T-helper 22 cell (primary cell): Measurements from ENCODE around the gene LIFR.
"Not testable (repeated sequence)": the region's sequence is repeated elsewhere in the genome, so short reads cannot be mapped to it uniquely, and the experiment has no call there.

Experiments used
- DNase-seq: peaks from one replicate; pipeline ENCODE4 v3.0.0-alpha.2; 2020; ENCODE audit warnings: low read depth

LIFR gene

DNA sequence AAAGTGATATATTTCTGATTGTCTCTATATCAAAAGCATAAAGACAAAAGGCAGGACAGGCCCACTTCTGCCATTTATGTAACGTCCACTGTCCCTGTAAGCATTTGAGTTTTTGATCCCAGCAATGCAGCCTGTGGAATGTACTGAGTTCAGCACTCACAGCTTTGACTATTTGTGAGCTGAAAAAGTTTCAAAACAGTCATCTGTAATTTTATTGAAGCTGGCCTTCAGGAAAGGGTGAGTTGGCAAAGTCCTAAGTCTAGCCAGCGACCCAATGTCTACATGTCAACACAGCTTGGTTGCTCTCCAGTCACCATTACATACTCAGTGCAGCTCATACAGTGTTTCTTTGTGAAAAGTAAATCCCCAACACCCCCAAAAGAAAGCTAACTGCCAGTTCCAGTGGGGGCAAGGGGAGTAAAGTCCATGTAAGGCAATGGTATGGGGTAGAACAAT is 9.7 kb downstream of the LIFR start:
- DNase-seq: no peak

DNA sequence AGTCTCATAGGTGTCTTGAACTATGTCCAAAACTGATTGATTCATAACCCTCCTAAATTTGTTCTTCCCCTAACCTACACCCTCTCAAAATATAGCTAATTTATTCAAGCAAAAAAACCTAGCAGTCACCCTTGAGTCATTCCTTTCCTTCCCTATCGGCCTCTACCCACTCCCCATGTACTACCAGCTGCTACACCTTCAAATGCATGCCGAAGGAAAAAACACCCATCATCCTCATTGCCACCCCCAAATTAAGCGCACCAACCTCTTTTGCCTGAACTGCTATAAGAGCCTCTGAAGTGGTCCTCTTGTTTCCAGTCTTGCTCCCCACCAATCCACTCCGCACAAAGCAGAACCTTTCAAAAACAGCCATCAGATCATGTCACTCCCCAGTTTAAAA is 12.6 kb downstream of the LIFR start:
- no peak for DNase-seq

DNA sequence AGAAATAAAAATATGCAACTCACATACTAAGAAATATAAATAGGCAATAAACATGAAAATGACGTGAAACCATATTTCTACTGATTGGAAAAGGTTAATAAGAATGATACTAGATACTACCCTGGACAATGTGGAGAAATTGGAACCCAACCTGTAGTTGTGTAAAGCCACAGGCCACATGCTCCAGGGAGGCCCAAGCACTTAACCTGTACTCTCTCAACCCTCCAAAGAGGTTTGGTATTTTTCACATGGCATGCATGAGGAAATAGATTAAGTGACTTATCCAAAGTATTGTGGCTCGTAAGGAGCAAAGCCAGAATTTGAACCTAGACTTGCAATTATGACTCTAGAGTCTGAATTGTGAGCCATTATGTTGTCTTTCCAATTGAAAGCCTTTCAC is 13.4 kb downstream of the LIFR start:
- no peak for DNase-seq

DNA sequence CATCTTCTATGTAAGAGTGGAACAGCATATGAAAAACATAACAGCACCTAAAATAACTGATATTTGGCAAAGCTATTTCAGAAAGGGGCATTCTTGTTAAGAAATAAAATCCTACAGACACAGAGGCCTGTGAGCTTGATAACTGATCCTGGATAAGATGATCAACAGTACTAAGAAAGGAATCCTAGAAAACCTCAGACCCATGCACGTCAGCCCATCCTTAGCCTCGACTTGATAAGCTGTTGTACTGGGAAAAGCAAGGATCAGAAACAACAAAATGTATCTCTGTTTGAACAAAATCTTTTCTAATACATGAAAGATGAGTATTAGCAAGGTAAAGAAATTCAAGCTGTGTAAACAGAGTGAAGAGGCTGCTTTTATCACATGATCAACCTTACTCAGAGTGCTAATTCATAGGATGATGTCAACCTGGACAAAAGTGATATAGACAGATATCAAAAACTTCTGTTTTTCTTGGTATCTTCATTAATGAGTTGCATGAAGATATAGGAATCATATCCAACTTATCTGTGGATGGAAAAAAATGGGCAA is 15.2 kb downstream of the LIFR start:
- DNase-seq: no peak

DNA sequence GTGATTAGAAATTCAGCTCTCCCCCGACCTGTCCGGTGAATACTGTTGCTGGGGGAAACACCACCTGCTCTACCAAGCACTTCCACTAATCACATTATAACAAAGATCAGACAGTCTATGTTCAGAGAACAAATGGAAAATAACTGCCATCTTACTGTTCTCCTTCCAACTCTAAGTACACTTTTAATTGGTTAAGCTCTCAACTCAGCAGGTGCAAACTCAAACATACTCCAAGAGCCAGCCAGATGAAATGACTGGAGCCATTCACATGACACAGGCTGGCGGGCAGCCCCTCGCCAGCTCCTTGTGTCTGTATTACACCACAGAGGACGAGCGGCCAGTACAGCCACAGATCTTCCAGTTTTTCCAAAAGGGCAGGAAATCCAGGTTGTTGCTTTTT is 16.1 kb downstream of the LIFR start:
- DNase-seq: no peak

DNA sequence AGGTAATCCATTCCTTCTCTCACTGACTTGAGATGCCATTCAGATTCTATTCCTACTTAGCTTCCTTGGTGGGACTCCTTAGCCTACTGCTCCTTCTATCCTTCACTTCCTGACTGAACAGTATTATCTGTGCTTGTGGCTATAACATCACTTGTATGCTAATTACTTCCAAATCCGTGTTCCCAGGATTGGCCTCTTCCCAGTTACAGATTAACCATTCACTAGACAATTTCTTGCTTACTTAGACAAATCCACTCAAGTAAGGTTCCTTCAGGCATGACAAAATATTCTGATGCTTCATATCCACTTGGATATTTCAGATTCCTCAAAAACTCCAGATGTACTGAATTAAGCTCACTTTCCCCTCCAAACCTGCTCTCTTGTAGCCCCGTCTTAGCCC is 18.3 kb downstream of the LIFR start:
- no peak for DNase-seq

DNA sequence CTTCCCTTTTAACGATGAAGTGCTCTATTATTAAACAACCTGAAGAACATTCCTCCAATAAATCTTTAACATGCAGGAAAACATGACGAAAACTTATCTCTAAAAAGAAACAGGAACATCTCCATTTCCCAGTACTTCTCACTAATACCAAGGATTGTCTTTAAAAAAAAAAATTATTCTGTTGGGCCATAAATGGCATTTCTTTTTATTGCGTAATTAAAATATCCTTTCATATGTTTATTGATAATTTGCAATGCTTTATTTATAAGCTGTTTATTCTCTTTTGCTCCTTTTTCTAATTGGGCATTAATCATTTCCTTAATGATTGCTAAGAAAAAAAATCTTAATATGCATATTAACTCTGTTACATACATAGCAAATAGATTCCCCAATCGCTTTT is 18.9 kb downstream of the LIFR start:
- no peak for DNase-seq

DNA sequence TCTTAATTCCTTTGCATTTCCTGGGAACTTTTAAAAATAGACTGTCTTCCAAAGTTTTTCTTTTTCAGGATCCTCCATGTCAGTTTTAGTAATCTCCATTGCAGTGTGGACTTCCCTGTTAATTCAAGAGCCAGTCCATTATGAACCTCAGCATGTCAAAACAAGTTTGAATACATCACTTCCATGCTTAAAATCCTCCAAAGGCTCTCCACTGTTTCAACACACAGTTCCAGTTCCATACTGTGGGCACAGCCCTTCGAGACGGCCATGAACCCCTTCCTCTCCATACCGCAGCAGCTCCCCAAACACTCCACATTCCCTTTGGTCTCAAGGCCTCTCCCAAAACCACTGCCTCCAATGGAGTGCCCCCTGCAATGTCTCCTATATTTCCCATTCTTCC is 19.5 kb downstream of the LIFR start:
- no peak for DNase-seq

DNA sequence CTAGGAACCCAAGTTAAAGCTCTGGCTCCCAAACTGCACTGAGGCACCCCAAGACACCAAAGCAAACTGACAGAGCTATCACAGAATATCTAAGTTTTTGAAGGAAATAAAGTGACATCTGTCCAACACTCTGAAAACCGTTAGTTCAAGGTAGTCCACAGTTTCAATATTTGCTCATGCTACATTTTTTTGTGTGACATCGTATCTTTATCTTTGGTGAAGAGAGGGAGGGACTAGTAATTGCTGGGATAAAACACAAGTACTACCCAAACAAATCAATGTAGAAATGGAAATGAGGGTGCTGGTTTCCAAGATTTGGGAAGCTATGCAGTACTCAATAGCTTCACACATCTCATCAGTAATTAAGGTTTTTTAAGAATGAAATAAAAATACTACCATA is 20.6 kb downstream of the LIFR start:
- DNase-seq: no peak

DNA sequence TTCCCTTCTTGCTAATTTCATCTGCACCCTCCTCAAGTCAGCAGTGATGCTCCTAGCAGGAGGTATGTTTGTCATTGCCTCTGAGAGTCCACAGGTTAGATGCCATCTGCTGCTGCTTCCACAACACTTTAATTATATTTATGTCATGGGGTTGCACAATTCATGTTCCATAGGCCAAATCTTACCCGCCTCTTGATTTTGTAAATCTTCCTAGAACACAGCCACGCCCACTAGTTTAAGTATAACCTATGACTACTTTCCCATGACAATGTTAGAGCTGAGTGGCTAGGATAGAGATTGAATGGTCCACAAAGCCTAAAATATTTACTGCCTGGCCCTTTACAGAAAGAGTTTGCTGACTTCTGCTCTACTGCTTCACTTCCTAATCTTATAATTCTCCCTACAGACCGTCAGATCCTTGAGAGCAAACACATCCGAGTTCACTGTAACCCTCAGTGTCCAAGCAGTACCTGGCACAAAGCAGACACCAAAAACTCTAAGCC is 21.1 kb downstream of the LIFR start:
- no peak for DNase-seq

DNA sequence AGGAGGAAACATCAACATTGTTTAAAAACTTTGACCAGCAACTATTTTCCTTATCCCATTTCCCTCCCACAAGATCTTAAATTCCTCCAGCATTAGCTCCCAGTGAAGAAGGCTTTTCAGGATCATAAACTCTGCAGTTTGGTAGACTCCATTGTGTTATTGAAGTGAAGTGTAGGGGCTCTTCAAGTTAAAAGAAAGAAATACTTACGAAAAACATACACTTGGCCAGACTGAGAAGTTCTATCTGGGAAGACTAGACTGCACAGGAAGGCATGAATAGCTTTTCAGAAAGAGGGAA is 22.3 kb downstream of the LIFR start:
- no peak for DNase-seq

DNA sequence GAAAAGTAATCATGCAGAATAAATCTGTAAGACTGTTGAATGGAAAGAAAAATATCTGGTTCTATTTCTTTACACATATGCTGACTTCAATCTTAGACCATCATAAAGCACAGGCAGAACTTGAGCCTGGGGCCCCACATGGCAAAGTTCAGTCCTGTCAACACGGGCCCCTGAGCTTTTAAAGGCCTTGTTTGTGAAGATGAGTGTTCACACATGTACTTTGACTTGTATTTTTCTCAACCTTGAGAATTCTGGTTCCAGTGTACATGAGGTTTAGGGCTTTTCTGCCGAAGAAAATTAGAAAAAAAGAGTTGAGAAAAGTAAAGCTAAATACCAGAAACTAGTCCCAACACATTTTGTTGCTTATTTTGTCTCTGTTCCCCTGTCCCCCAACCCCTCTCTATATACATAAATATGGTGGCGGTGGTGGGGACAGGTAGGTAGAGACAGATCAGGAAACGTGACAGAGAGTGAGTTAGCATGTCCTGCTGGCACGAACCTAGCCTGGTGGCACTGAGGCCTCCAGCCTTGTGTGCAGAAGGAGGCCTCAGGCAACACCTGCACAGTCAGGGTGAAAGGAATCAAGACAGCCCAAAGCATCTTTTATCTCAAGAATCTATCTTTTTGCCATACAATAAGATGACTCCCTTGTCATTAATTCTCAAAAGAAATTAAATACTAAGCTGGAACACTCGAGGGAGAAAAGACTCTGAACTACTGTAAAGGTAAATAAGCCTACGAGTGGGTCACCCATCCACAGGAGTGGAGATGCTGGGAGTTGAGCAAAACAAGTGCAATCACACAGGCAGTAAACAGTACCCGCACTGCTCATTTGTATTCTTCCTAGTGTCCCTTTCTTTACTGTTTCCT is 22.9 kb downstream of the LIFR start:
- no peak for DNase-seq

DNA sequence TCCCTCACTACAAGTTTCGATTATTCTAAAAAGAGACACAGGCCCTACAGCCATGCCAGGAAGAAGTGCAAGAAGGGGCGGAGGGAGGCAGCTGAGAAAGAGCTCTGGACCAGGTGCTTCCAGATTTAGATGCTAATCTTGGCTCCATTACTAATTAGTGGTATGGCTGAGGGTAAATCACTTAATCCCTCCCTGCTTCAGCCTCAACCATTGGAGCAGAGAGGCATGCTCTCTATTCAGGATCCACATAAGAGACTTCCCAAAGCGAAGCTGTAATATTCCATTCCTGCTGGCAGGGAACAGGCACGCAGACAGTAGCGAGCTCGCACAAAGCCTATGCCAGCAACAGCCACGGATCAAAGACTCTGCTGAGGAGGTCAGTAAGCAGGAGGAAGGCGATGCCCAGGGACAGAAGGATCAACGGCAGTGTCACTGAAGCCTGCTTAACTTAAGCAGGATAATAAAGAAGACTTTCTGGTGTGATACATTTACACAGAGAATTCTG is 24.2 kb downstream of the LIFR start:
- no peak for DNase-seq

DNA sequence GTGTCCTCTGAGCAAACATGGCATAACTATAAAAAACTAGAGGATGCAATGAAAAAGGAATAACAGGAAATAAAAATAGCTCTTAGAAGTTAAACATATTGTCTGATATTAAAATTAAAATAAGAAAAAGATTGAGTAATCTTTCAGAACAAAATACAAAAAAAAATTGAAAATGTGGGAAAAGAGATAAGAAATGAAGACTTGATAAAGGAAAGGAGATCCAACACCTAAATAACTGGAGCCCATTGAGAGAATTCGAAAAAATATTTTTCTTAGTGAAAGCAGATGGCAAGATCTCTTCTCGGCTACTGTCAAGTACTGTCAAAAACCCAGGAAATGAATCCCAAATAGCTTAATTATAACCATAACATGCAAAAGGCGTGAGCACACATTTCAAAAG is 24.9 kb downstream of the LIFR start:
- DNase-seq: no peak

DNA sequence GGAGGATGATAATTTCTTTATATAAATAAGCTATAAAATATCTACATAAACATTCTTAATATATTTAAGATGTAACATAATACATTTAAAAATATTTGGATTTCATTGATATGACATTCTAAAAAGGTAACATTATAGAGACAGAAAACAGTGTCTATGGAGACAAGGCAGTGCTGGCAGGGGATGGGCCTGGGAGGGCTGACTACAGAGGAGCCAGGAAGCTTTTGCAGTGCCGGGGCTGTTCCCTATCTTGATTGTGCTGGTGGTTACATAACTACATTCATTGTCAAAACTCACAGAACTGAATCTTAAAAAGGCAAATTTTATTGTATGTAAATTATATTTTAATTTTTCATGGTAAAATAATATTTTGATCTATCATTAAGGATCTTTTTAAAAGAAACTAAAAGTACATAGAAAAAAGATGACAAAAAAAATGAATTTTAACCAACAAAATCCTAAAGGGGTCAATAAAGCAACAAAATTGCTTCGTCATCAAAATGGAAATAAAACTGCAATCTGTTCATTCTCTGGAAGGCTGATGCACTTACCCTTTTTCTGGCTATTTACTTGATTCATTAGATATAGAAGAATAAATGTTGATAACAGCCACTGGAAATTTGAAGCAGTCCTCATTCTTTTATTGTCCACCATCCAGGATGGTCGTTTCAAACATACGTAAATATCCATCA is 26.3 kb downstream of the LIFR start:
- DNase-seq: no peak

DNA sequence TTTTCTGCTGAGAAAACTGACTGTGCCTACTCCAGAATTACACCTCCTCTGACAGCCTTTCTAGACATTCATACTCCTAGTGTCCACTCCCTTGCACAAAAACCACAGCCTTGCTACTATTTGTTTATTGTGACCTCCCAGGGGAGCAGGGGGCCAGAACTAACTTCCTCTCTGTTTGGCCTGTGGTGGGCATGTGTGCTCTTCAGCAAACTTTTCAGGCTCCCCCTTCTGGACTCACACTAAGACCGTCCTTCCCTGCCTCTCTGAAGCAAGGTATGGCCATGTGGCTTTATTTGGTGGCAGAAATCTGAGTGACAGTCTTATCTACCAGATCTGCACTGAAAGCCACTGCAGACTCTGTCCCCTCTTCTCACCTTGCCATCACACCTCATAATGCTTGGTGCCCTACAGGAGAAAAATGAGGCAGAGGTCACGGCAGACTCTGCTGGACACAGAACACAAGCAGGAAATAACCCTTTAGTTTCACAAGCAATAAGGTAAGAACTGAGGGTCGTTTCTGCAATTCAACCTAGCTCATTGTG is 28.2 kb downstream of the LIFR start:
- no peak for DNase-seq

DNA sequence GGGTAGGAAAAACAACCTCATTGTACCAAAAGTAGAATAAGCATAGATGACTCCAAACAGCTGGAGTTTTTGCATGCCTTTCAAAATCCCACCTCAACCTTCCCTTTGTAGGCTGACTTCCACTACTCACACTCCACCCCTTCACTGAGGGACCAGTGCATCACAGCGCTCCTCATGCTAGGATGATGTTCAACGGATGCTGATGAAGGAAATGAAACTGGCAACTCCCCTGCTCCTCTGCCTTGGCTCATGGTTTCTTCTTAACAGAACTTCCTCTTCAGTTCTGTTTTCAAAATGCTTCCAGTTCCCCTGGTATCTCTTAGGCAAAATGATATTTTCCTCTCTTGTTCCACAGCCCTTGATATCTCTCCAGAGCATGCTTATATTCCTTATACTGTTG is 29.0 kb downstream of the LIFR start:
- DNase-seq: no peak

DNA sequence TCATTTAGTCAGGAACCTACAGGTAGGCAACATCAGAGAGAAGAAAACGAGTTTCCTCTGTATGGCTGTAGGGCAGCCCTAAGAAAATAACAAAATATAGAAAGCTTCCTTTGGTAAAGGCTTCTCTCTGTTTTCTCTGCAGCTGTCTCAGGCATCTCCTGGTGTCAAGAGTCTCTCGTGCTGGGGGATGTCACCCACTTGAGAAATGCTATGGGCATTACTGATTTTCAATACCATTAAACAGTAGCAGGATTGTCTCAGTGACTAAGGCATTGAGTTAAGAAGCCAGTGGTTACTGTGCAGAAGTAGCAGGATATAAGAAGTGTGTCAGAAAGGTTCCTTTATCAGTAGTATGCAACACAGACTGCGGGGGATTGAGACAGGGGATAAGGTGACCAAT is 32.4 kb downstream of the LIFR start:
- no peak for DNase-seq

DNA sequence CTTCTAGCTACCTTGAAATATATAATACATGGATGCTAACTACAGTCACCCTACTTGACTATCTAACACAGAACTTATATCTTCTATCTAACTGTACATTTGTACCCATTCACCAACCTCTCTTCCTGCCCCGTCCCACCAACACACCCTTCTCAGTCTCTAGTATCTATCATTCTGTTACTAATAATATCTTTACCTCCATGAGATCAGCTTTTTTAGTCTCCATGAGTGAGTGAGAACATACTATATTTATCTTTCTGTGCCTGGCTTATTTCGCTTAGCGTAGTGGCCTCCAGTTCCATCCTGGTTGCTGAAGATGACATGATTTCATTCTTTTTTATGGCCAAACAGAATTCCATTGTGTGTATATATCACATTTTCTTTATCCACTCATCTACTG is 37.0 kb downstream of the LIFR start:
- no peak for DNase-seq

DNA sequence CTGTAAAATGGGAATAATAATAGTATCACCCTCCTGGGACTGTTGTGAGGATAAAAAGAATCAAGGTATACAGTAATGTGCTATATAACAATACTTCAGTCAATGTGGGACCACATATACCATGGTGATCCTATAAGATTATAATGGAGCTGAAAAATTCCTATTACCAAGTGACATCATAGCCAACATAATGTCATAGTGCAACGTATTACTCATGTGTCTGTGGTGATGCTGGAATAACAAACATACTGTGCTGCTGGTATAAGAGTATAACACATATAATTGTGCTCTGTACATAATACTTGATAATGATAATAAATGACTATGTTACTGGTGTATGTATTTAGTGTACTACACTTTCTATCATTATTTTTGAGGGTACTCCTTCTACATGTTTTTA is 38.1 kb downstream of the LIFR start:
- no peak for DNase-seq

DNA sequence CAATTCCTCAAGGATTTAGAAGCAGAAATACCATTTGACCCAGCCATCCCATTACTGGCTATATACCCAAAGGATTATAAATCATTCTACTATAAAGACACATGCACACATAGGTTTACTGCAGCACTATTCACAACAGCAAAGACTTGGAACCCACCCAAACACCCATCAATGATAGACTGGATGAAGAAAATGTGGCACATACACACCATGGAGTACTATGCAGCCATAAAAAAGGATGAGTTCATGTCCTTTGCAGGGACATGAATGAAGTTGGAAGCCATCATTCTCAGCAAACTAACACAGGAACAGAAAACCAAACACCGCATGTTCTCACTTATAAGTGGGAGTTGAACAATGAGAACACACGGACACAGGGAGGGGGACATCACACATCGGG is 39.8 kb downstream of the LIFR start:
- DNase-seq: not testable (repeated sequence)

DNA sequence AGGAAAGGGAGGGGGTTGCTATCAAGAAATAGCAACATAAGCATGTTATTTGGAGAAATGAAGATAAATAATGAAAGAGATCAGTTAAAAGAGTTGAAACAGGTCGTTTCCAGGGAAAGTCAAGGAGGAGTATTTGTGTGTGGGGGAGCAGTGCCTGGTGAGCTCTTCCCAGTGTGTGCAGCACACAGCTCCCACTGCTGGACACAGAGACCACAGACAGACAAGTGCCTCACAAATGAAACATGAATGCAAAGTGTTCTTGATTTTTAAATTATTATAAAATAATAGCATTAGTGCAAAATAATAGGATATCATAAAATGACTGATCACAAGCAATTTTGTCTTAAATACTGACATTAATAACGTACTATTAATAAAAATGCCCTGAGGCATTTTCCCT is 40.8 kb downstream of the LIFR start:
- no peak for DNase-seq

DNA sequence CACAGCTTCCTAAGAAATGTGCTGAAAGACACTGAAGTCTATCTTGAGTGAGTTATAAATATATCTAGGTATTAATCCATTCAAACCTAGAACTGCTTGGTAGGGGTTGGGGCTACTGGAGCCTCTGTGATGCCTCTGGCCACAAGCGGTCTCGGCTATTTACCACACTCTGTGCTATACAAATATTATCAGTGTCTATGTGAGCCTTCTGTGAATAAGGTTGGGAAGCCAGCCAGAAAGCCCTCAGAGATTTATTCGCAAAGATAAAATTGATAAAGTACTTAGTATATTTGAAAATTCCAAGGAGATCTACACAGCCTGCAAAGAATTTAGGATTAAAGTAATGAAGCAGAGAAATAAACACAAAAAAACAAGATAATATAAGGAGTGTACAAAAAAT is 41.4 kb downstream of the LIFR start:
- no peak for DNase-seq
